ENCODE data around the gene NOTCH2. TPM values are rescaled to one million over a fixed set of nuclear protein-coding genes. Genes with fewer than 3 reads are reported as not detected.
A peak's percentile ranks its signal among the peaks of the same experiment; 100 is the strongest.
"Not testable (repeated sequence)": the region's sequence is repeated elsewhere in the genome, so short reads cannot be mapped to it uniquely, and the experiment has no call there.

Gene NOTCH2
- total and polyA plus RNA-seq, 4 donors = 8.7 to 55.3 (median 27.4) TPM

DNA sequence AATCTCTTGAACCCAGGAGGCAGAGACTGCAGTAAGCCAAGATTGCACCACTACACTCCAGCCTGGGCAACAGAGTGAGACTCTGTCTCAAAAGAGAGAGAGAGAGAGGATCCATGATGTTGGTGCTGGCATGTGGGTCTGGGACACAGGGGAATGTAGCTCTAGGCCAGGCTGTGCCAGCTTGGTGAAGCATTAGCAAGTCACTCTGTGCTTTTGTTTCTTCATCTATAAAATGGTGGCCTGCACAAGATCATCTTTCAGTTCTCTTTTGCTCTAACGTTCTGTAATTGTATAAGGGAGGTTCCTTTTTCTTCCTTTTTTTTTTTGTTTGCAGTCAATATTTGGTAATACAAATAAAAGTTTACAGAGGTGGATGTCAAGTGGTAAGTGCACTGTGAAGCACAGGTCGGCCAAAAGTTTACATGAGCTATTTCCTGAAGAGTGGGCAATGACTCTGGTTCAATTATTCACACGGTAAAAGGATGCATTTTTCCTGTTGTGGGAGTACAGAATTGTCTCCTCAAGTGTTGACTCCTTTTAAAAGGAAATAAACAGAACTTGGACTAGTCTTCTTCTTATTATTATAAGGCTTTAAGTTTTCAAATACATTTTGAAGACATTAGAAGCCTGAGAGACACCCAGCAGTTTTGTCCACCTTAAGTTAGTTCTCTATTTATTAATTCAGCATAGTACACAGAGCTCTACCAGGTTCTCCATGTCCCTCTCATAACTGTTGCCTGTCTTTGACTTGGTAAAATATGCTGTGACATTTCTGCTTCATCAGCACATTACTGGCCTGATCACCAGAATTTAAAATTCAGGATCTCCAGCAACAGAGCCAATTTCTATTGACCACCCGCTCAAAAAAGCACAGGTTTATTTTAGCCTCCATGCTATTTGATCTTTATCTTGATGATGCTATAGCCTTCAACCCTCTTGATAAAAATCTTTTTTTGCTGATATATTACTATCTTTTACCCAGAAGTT is 23.1 kb upstream of the NOTCH2 start:
- not testable (repeated sequence) for H3K9me3 ChIP-seq (ENCODE audit: control insufficient read depth in 4 of 4, low read length in 3 of 4); DNase-seq (ENCODE audit: low spot score); H3K27ac ChIP-seq (ENCODE audit: low read depth in 1 of 2, low read length in 2 of 2); H3K4me1 ChIP-seq (ENCODE audit: control insufficient read depth in 4 of 4, insufficient read depth in 4 of 4, low read length in 3 of 4); H3K27me3 ChIP-seq (ENCODE audit: control insufficient read depth in 4 of 4, insufficient read depth in 4 of 4, low read length in 3 of 4); H3K36me3 ChIP-seq (ENCODE audit: control insufficient read depth in 4 of 4, insufficient read depth in 3 of 4, low read depth in 1 of 4, low read length in 3 of 4); H3K4me3 ChIP-seq (ENCODE audit: low read depth in 1 of 3, low read length in 3 of 3); H3K9ac ChIP-seq (ENCODE audit: low read depth in 1 of 2, low read length in 2 of 2)
- 27% methylated on average over 4 of the region's 4 CpGs for WGBS

DNA sequence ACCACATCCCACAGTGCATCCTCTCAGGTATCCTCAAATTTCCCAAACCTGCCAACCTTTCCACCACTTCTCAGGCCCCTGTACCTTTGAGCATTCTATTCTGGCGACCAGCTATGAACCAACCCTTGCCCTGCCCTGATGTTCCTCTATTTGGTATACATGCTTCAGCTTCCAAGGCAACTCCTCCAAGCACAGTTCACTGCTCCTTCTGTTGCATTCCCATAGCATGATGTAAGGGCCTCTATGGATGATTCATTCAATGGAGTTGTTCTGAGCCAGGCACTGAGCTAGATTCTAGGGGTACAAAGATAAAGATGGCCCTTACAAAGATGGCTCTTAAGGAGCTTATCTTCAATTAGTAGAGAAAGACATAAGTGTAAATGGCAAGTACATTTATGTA is 21.4 kb upstream of the NOTCH2 start:
- not testable (repeated sequence) for DNase-seq (ENCODE audit: low spot score); H3K36me3 ChIP-seq (ENCODE audit: control insufficient read depth in 4 of 4, insufficient read depth in 3 of 4, low read depth in 1 of 4, low read length in 3 of 4)
- WGBS = no CpG with 5 or more reads among the region's 1 CpG

DNA sequence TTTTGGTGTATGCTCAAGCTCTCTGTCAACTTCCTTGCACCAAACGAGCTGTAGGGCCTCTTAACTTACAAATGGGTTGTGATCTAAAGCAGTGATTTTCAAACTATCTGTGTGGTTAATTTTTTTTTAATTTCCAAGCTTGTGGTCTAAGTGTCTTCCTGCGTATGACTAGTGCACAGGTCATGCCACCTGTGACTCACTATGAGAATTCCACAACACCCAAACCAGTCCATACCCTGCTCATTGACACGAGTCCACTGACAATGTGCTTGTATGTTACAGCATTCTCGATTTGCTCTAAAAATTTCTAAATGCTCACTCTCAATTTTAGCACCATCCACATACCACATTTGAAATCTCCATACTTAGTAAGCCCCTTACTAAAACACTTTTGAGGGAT is 18.5 kb upstream of the NOTCH2 start:
- not testable (repeated sequence) for H3K9me3 ChIP-seq (ENCODE audit: control insufficient read depth in 4 of 4, low read length in 3 of 4); H3K9ac ChIP-seq (ENCODE audit: low read depth in 1 of 2, low read length in 2 of 2); H3K27ac ChIP-seq (ENCODE audit: low read depth in 1 of 2, low read length in 2 of 2); H3K36me3 ChIP-seq (ENCODE audit: control insufficient read depth in 4 of 4, insufficient read depth in 3 of 4, low read depth in 1 of 4, low read length in 3 of 4); H3K27me3 ChIP-seq (ENCODE audit: control insufficient read depth in 4 of 4, insufficient read depth in 4 of 4, low read length in 3 of 4); H3K4me1 ChIP-seq (ENCODE audit: control insufficient read depth in 4 of 4, insufficient read depth in 4 of 4, low read length in 3 of 4); DNase-seq (ENCODE audit: low spot score); H3K4me3 ChIP-seq (ENCODE audit: low read depth in 1 of 3, low read length in 3 of 3)
- 82% methylated on average over 3 of the region's 4 CpGs for WGBS

More for the DNA sequence above, 21.4 kb upstream of the NOTCH2 start:
- not testable (repeated sequence) for H3K9ac ChIP-seq (ENCODE audit: low read depth in 1 of 2, low read length in 2 of 2); H3K4me3 ChIP-seq (ENCODE audit: low read depth in 1 of 3, low read length in 3 of 3); H3K4me1 ChIP-seq (ENCODE audit: control insufficient read depth in 4 of 4, insufficient read depth in 4 of 4, low read length in 3 of 4); H3K9me3 ChIP-seq (ENCODE audit: control insufficient read depth in 4 of 4, low read length in 3 of 4); H3K27ac ChIP-seq (ENCODE audit: low read depth in 1 of 2, low read length in 2 of 2); H3K27me3 ChIP-seq (ENCODE audit: control insufficient read depth in 4 of 4, insufficient read depth in 4 of 4, low read length in 3 of 4)

DNA sequence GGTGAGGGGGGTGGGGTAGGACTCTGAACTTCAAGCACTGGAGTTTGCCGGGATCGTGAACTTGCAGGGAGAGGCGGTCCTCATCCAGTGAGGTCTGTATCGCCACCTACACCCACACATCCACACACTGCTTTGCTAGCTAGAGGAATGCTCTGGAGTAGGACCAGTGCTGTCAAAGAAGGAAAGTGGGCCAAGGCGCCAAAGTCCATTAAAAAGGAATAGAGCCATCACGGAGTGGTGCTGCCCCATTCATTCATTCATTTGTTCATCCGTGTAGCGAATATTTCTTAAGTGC is 405 bp upstream of the NOTCH2 start:
- not testable (repeated sequence) for H3K4me1 ChIP-seq (ENCODE audit: control insufficient read depth in 4 of 4, insufficient read depth in 4 of 4, low read length in 3 of 4); H3K9ac ChIP-seq (ENCODE audit: low read depth in 1 of 2, low read length in 2 of 2); H3K27me3 ChIP-seq (ENCODE audit: control insufficient read depth in 4 of 4, insufficient read depth in 4 of 4, low read length in 3 of 4); H3K9me3 ChIP-seq (ENCODE audit: control insufficient read depth in 4 of 4, low read length in 3 of 4); H3K4me3 ChIP-seq (ENCODE audit: low read depth in 1 of 3, low read length in 3 of 3); H3K27ac ChIP-seq (ENCODE audit: low read depth in 1 of 2, low read length in 2 of 2); DNase-seq (ENCODE audit: low spot score); H3K36me3 ChIP-seq (ENCODE audit: control insufficient read depth in 4 of 4, insufficient read depth in 3 of 4, low read depth in 1 of 4, low read length in 3 of 4)
- WGBS = no CpG with 5 or more reads among the region's 8 CpGs

DNA sequence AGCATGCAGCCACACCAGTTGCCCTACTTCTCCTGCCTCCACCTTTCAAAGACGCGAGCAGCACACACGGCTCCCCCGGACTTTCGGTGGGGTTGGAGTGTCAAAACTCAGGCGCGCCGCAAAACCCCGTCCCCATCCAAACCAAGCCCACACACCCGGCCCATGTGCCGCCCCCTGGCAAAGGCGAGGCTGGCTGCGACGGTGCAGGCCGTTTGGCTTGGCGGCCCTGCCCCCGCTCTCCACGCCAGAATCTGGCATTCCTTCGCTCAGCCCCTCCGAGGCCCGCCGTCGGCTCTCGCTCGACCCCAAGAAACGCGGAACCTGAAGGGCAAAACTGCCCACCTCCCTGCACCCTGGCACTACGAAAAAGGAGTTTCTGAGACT is 787 bp downstream of the NOTCH2 start:
- not testable (repeated sequence) for H3K27me3 ChIP-seq (ENCODE audit: control insufficient read depth in 4 of 4, insufficient read depth in 4 of 4, low read length in 3 of 4); DNase-seq (ENCODE audit: low spot score); H3K36me3 ChIP-seq (ENCODE audit: control insufficient read depth in 4 of 4, insufficient read depth in 3 of 4, low read depth in 1 of 4, low read length in 3 of 4); H3K4me1 ChIP-seq (ENCODE audit: control insufficient read depth in 4 of 4, insufficient read depth in 4 of 4, low read length in 3 of 4); H3K9ac ChIP-seq (ENCODE audit: low read depth in 1 of 2, low read length in 2 of 2); H3K9me3 ChIP-seq (ENCODE audit: control insufficient read depth in 4 of 4, low read length in 3 of 4)
- H3K27ac ChIP-seq (ENCODE audit: low read depth in 1 of 2, low read length in 2 of 2) = peak overlapping the region; percentile 12 to 46
- WGBS = 0% methylated on average over 16 of the region's 28 CpGs
- peak overlapping the region in 2 of 3 donors; percentile 42 to 44 for H3K4me3 ChIP-seq (ENCODE audit: low read depth in 1 of 3, low read length in 3 of 3)

DNA sequence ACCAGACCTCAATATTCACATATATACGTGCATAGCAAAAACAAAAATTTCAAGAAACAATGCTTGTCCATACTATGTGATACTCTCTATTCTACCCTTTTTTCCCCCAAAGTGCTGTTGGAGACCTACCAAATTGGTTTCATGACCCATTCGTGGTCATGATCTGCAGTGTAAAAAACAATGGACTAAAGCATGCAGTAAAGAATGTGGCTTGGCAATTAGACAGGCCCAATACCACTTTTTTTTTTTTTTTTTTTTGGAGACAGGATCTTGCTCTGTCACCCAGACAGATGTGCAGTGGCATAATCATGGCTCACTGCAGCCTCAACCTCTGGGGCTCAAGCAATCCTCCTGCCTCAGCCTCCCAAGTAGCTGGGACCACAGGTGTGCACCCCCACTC is 21.3 kb downstream of the NOTCH2 start:
- not testable (repeated sequence) for H3K4me1 ChIP-seq (ENCODE audit: control insufficient read depth in 4 of 4, insufficient read depth in 4 of 4, low read length in 3 of 4); H3K27ac ChIP-seq (ENCODE audit: low read depth in 1 of 2, low read length in 2 of 2); H3K9ac ChIP-seq (ENCODE audit: low read depth in 1 of 2, low read length in 2 of 2); H3K4me3 ChIP-seq (ENCODE audit: low read depth in 1 of 3, low read length in 3 of 3); DNase-seq (ENCODE audit: low spot score); H3K27me3 ChIP-seq (ENCODE audit: control insufficient read depth in 4 of 4, insufficient read depth in 4 of 4, low read length in 3 of 4); H3K36me3 ChIP-seq (ENCODE audit: control insufficient read depth in 4 of 4, insufficient read depth in 3 of 4, low read depth in 1 of 4, low read length in 3 of 4); H3K9me3 ChIP-seq (ENCODE audit: control insufficient read depth in 4 of 4, low read length in 3 of 4)
- WGBS = 88% methylated on average over 1 of the region's 2 CpGs

DNA sequence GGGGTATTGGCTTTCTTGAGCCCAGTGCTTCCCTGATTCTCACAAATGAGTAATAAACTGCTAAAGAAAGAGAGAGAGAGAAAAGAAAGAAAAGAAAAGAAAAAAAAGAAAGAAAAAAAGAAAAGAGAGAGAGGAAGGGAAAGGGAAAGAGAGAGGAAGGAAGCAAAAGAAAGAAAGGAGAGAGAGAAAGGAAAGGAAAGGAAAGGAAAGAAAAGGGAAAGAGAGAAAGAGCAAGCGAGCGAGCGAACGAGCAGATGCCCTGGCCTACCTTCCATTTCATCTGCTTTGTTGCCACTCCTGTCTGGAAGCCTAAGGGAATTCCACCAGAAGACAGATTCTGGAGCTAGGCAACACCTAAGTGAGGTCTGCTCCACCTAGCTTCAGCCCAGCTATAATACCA is 27.7 kb downstream of the NOTCH2 start:
- H3K4me3 ChIP-seq (ENCODE audit: low read depth in 1 of 3, low read length in 3 of 3); H3K9me3 ChIP-seq (ENCODE audit: control insufficient read depth in 4 of 4, low read length in 3 of 4): not testable (repeated sequence)

More for the DNA sequence above, 27.7 kb downstream of the NOTCH2 start:
- H3K36me3 ChIP-seq (ENCODE audit: control insufficient read depth in 4 of 4, insufficient read depth in 3 of 4, low read depth in 1 of 4, low read length in 3 of 4); H3K27me3 ChIP-seq (ENCODE audit: control insufficient read depth in 4 of 4, insufficient read depth in 4 of 4, low read length in 3 of 4); DNase-seq (ENCODE audit: low spot score); H3K9ac ChIP-seq (ENCODE audit: low read depth in 1 of 2, low read length in 2 of 2); H3K4me1 ChIP-seq (ENCODE audit: control insufficient read depth in 4 of 4, insufficient read depth in 4 of 4, low read length in 3 of 4); H3K27ac ChIP-seq (ENCODE audit: low read depth in 1 of 2, low read length in 2 of 2): not testable (repeated sequence)
- 99% methylated on average over 4 of the region's 4 CpGs for WGBS
